ENCODE data around the gene LRMDA. TPM values are rescaled to one million over a fixed set of nuclear protein-coding genes. Genes with fewer than 3 reads are reported as not detected.
A peak's percentile ranks its signal among the peaks of the same experiment; 100 is the strongest.

Gene LRMDA
- total RNA-seq, 1 experiment from 2014 or later, result 1.2 TPM

DNA sequence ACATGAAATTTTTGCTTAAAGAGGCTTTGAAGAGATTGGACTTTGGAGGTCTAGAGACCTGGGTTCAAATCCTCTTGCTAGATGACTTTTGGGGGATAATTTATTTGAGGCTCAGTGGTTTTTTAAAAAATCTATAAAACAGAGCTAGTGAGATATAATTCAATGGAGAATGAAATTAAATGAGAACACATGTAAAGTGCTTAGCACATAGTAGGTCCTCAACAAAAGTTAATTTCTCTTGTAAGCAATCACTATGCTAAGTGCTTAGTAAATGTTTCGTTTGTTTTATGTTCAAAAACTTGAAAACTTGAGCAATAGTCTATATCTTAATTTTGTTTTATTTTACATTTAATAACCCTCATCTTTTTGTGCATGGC lies 64.8 kb downstream of the LRMDA start:
- Histone ChIP-seq H3K4me2 (ENCODE audit: low read length) (no peak overlapping the region), H3K9me3 (ENCODE audit: low read length) (no peaks in the 10 kb centered on the region), H3K27ac (ENCODE audit: low read length) (no peak overlapping the region), H3K79me2 (ENCODE audit: low read length) (no peaks in the 10 kb centered on the region), H4K20me1 (ENCODE audit: low read length) (no peaks in the 10 kb centered on the region), H3K36me3 (ENCODE audit: low read depth, low read length) (no peaks in the 10 kb centered on the region), H3K4me3 (ENCODE audit: low read length) (no peak overlapping the region), H3K27me3 (ENCODE audit: low read length) (peaks cover 51% of the 10 kb centered on the region; the same call in 1 of the 2 replicates), H3F3A (ENCODE audit: low read length, unreplicated experiment) (no peaks in the 10 kb centered on the region), H3K4me1 (ENCODE audit: insufficient read depth, low read length) (no peaks in the 10 kb centered on the region), H3K9ac (ENCODE audit: low read length) (no peak overlapping the region), H3K9me2 (replicated peaks; ENCODE audit: low read length) (no peaks in the 10 kb centered on the region), H2AFZ (ENCODE audit: low read length) (no peak overlapping the region)
- intact Hi-C loops (cut with micrococcal nuclease), result no loop called here
- no peak for DNase-seq
- TF ChIP-seq, protein P1, sequence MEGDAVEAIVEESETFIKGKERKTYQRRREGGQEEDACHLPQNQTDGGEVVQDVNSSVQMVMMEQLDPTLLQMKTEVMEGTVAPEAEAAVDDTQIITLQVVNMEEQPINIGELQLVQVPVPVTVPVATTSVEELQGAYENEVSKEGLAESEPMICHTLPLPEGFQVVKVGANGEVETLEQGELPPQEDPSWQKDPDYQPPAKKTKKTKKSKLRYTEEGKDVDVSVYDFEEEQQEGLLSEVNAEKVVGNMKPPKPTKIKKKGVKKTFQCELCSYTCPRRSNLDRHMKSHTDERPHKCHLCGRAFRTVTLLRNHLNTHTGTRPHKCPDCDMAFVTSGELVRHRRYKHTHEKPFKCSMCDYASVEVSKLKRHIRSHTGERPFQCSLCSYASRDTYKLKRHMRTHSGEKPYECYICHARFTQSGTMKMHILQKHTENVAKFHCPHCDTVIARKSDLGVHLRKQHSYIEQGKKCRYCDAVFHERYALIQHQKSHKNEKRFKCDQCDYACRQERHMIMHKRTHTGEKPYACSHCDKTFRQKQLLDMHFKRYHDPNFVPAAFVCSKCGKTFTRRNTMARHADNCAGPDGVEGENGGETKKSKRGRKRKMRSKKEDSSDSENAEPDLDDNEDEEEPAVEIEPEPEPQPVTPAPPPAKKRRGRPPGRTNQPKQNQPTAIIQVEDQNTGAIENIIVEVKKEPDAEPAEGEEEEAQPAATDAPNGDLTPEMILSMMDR (conservative IDR thresholded peaks at IDR 0.05; ENCODE audit: low read depth, low read length), result no peak
- TF ChIP-seq EZH2 (IDR thresholded peaks at IDR 0.05; ENCODE audit: low read length, unreplicated experiment) (no peak), EZH2phosphoT487 (IDR thresholded peaks at IDR 0.05; ENCODE audit: borderline replicate concordance, low read length) (no peak)
- no peak for ATAC-seq
- POLR2A ChIA-PET (ENCODE audit: unreplicated experiment), result no interaction called here
- CTCF ChIA-PET, result no interaction called here
- no TSS peak for BruUV-seq (replicated peaks)

DNA sequence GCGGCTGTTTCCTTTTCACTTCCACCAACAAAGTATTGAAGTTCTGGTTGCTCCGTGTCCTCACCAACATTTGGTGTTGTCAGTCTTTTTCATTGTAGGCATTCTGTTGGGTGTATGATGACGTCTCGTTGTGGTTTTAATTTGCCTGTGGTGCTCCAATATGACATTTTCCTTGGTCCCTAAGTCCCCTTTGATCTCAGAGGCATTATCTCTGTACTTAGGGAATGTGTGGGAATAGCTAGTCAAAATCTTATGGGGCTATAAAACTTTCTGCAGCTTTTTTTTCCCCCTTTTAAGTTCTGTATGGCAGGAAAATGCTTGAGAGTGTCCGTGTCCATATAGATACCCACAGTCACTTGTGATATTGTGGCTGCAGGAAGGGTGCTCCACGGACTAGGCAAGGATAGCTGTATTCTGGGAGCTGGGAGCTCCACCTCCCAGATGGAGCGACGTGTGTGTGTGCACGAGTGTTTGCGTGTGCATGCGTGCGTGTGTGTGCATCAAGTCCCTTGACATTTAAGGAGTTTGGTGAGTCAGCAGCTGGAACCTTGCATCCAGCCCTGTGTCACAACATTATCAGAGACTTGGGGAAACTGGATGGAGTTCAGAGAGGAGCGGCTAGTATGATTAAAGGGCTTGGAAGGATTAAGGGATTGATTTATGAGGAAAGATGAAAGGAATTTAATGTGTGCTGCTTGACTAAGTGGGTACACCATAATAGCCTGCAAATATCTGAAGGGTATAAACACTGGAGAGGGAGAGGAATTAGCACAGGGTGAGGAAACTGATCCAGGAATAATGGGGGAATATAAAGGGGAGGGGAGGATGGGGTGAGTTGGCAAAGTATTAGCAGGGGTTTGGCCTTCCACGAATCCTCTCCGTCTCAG lies 66.8 kb downstream of the LRMDA start:
- no peak overlapping the region for H3K4me3 ChIP-seq (ENCODE audit: low read length)
- no peak overlapping the region for H3K27ac ChIP-seq (ENCODE audit: low read length)
- POLR2A ChIA-PET (ENCODE audit: unreplicated experiment), result no interaction called here
- H3K9me2 ChIP-seq (replicated peaks; ENCODE audit: low read length), result no peaks in the 10 kb centered on the region
- H3K4me1 ChIP-seq (ENCODE audit: insufficient read depth, low read length), result 0 out of 2 replicates have a peak, but pooled peaks cover 4% of the 10 kb centered on the region
- no peaks in the 10 kb centered on the region for H3F3A ChIP-seq (ENCODE audit: low read length, unreplicated experiment)
- H3K9ac ChIP-seq (ENCODE audit: low read length), result no peak overlapping the region
- peaks cover 36% of the 10 kb centered on the region; the same call in 1 of the 2 replicates for H3K27me3 ChIP-seq (ENCODE audit: low read length)
- ATAC-seq (peak; percentile 40), DNase-seq (peak; percentile 49)
- no peaks in the 10 kb centered on the region for H3K9me3 ChIP-seq (ENCODE audit: low read length)
- CTCF ChIA-PET, result interaction anchor here (0.6 kb wide), 1 partner anchor 988 kb away, joined by 3 read pairs; no protein-coding TSS in a partner anchor
- H3K36me3 ChIP-seq (ENCODE audit: low read depth, low read length), result no peaks in the 10 kb centered on the region
- no peak overlapping the region for H3K4me2 ChIP-seq (ENCODE audit: low read length)
- H4K20me1 ChIP-seq (ENCODE audit: low read length), result no peaks in the 10 kb centered on the region
- no peaks in the 10 kb centered on the region for H3K79me2 ChIP-seq (ENCODE audit: low read length)
- TF ChIP-seq EZH2phosphoT487 (IDR thresholded peaks at IDR 0.05; ENCODE audit: borderline replicate concordance, low read length), result no peak
- no peak for TF ChIP-seq EZH2 (IDR thresholded peaks at IDR 0.05; ENCODE audit: low read length, unreplicated experiment)
- TF ChIP-seq, protein P1 (conservative IDR thresholded peaks at IDR 0.05; ENCODE audit: low read depth, low read length), result no peak
- intact Hi-C loops (cut with micrococcal nuclease), result no loop called here
- BruUV-seq (replicated peaks), result no TSS peak
- no peak overlapping the region for H2AFZ ChIP-seq (ENCODE audit: low read length)

DNA sequence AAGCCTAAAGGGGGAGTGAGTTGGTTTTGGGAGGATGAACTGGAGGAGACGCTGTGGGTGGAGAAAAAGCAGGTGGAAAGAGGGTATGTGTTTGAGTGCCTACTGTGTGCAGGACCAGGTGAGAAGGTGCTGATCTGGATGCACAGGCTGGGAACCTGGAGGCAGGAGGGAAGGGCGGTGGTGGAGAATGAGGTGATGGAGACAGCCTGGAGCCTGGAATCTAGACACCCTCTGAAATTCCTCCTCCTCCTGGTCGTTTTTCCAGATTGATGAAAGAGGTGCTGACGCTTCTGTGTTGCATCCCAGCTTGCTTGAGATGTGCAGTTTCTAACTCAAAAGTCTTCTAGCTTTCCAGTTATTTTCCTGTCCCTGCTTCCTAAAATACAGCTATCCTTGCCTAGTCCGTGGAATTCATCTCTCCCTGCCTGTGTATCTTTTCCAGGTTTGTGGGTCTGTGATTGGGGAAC lies 67.5 kb downstream of the LRMDA start:
- H3K79me2 ChIP-seq (ENCODE audit: low read length), result no peaks in the 10 kb centered on the region
- TF ChIP-seq EZH2phosphoT487 (IDR thresholded peaks at IDR 0.05; ENCODE audit: borderline replicate concordance, low read length), result no peak
- no peak for TF ChIP-seq EZH2 (IDR thresholded peaks at IDR 0.05; ENCODE audit: low read length, unreplicated experiment)
- TF ChIP-seq, protein P1 (conservative IDR thresholded peaks at IDR 0.05; ENCODE audit: low read depth, low read length), result no peak
- DNase-seq, result no peak
- H3K36me3 ChIP-seq (ENCODE audit: low read depth, low read length), result no peaks in the 10 kb centered on the region
- H4K20me1 ChIP-seq (ENCODE audit: low read length), result no peaks in the 10 kb centered on the region
- H3F3A ChIP-seq (ENCODE audit: low read length, unreplicated experiment), result no peaks in the 10 kb centered on the region
- H3K27me3 ChIP-seq (ENCODE audit: low read length), result peaks cover 33% of the 10 kb centered on the region; the same call in 1 of the 2 replicates
- H3K9me3 ChIP-seq (ENCODE audit: low read length), result no peaks in the 10 kb centered on the region
- no TSS peak for BruUV-seq (replicated peaks)
- H2AFZ ChIP-seq (ENCODE audit: low read length), result no peak overlapping the region
- ChIA-PET CTCF (no interaction called here), POLR2A (ENCODE audit: unreplicated experiment) (no interaction called here)
- no peaks in the 10 kb centered on the region for H3K9me2 ChIP-seq (replicated peaks; ENCODE audit: low read length)
- H3K4me3 ChIP-seq (ENCODE audit: low read length), result no peak overlapping the region
- intact Hi-C loops (cut with micrococcal nuclease), result no loop called here
- no peak overlapping the region for H3K4me2 ChIP-seq (ENCODE audit: low read length)
- H3K4me1 ChIP-seq (ENCODE audit: insufficient read depth, low read length), result 0 out of 2 replicates have a peak, but pooled peaks cover 4% of the 10 kb centered on the region
- no peak for ATAC-seq
- no peak overlapping the region for H3K9ac ChIP-seq (ENCODE audit: low read length)
- H3K27ac ChIP-seq (ENCODE audit: low read length), result no peak overlapping the region
